SK-MEL-5 (cell line): ENCODE data around the gene RGS12. TPM values are rescaled to one million over a fixed set of nuclear protein-coding genes. Genes with fewer than 3 reads are reported as not detected.
"Not testable (repeated sequence)": the region's sequence is repeated elsewhere in the genome, so short reads cannot be mapped to it uniquely, and the experiment has no call there.

ENCODE experiments used
- DNase-seq: peaks from one replicate; pipeline ENCODE4 v3.0.0-alpha.2; 2016; ENCODE audit warnings: low read depth, low spot score
- in situ Hi-C: cut with HindIII; loops from 2 replicates; pipeline ENCODE4 v1.10.0; 2016; ENCODE audit warnings: low sequenced_read_pairs, high pct_unique_total_duplicates, low pct_unique_long_range_greater_than_20kb
- total RNA-seq: library from RNA; depleted of rRNA; stranded (reverse); fragments of >200 nt; shearing (Covaris generic); gene quantifications from 2 replicates; pipeline ENCODE4 v1.2.3, GENCODE V29; 2014

The RGS12 gene
- total RNA-seq, 1 experiment from 2014 or later, result 4.8 TPM

- in situ Hi-C loops, result no loop called here
- DNase-seq, result no peak
These were observed 1.9 kb upstream of the RGS12 start for GRCh38 chr4:3290889-3291321.

GRCh38 chr4:3291411-3291968 lies 1.3 kb upstream of the RGS12 start:
- in situ Hi-C loops, result no loop called here
- DNase-seq, result no peak

- in situ Hi-C loops, result no loop called here
- peak; percentile 47 for DNase-seq
These were observed 751 bp upstream of the RGS12 start for GRCh38 chr4:3291969-3292570.

- no peak for DNase-seq
- in situ Hi-C loops, result no loop called here
These were observed 875 bp downstream of the RGS12 start for GRCh38 chr4:3293401-3294391.

- in situ Hi-C loops, result no loop called here
- DNase-seq, result no peak
These were observed 1.8 kb downstream of the RGS12 start for GRCh38 chr4:3294401-3295241.

- DNase-seq, result no peak
- in situ Hi-C loops, result no loop called here
These were observed 3.2 kb downstream of the RGS12 start for GRCh38 chr4:3295837-3296624.

- DNase-seq, result no peak
- in situ Hi-C loops, result no loop called here
These were observed 3.8 kb downstream of the RGS12 start for GRCh38 chr4:3296651-3297050.

- in situ Hi-C loops, result no loop called here
- DNase-seq, result no peak
These were observed 4.4 kb downstream of the RGS12 start for GRCh38 chr4:3297066-3297859.

GRCh38 chr4:3299122-3299975 lies 6.5 kb downstream of the RGS12 start:
- no peak for DNase-seq
- in situ Hi-C loops, result no loop called here

- in situ Hi-C loops, result no loop called here
- no peak for DNase-seq
These were observed 7.3 kb downstream of the RGS12 start for GRCh38 chr4:3299976-3300671.

GRCh38 chr4:3300882-3301281 lies 8.1 kb downstream of the RGS12 start:
- in situ Hi-C loops, DNase-seq: not testable (repeated sequence)

- DNase-seq, result no peak
- in situ Hi-C loops, result no loop called here
These were observed 8.8 kb downstream of the RGS12 start for GRCh38 chr4:3301450-3302172.

- in situ Hi-C loops, result no loop called here
- no peak for DNase-seq
These were observed 9.5 kb downstream of the RGS12 start for GRCh38 chr4:3302173-3302785.
